Measurements from ENCODE around the gene GFOD2.
"Not testable (repeated sequence)": the region's sequence is repeated elsewhere in the genome, so short reads cannot be mapped to it uniquely, and the experiment has no call there.

Gene GFOD2

GRCh38 chr16:67761924-67762323, 42.8 kb upstream of the GFOD2 start:
- no peak for DNase-seq (ENCODE audit: low read depth)
- TF ChIP-seq CTCF (conservative IDR thresholded peaks at IDR 0.05; ENCODE audit: control insufficient read depth, insufficient read depth, low read depth, low read length), result no peak
- H3K4me3 ChIP-seq (ENCODE audit: control insufficient read depth, low read depth, low read length), result no peak overlapping the region

GRCh38 chr16:67760956-67761230, 41.8 kb upstream of the GFOD2 start:
- no peak for DNase-seq (ENCODE audit: low read depth)
- TF ChIP-seq CTCF (conservative IDR thresholded peaks at IDR 0.05; ENCODE audit: control insufficient read depth, insufficient read depth, low read depth, low read length), result no peak
- no peak overlapping the region for H3K4me3 ChIP-seq (ENCODE audit: control insufficient read depth, low read depth, low read length)

- DNase-seq (ENCODE audit: low read depth), result no peak
- no peak overlapping the region for H3K4me3 ChIP-seq (ENCODE audit: control insufficient read depth, low read depth, low read length)
- no peak for TF ChIP-seq CTCF (conservative IDR thresholded peaks at IDR 0.05; ENCODE audit: control insufficient read depth, insufficient read depth, low read depth, low read length)
These were observed 41.3 kb upstream of the GFOD2 start for GRCh38 chr16:67760206-67760955.

- no peak overlapping the region for H3K4me3 ChIP-seq (ENCODE audit: control insufficient read depth, low read depth, low read length)
- TF ChIP-seq CTCF (conservative IDR thresholded peaks at IDR 0.05; ENCODE audit: control insufficient read depth, insufficient read depth, low read depth, low read length), result no peak
- DNase-seq (ENCODE audit: low read depth), result no peak
These were observed 39.9 kb upstream of the GFOD2 start for GRCh38 chr16:67758966-67759365.

- no peak overlapping the region for H3K4me3 ChIP-seq (ENCODE audit: control insufficient read depth, low read depth, low read length)
- no peak for DNase-seq (ENCODE audit: low read depth)
- no peak for TF ChIP-seq CTCF (conservative IDR thresholded peaks at IDR 0.05; ENCODE audit: control insufficient read depth, insufficient read depth, low read depth, low read length)
These were observed 38.9 kb upstream of the GFOD2 start for GRCh38 chr16:67758006-67758405.

- no peak overlapping the region for H3K4me3 ChIP-seq (ENCODE audit: control insufficient read depth, low read depth, low read length)
- no peak for TF ChIP-seq CTCF (conservative IDR thresholded peaks at IDR 0.05; ENCODE audit: control insufficient read depth, insufficient read depth, low read depth, low read length)
- no peak for DNase-seq (ENCODE audit: low read depth)
These were observed 33.5 kb upstream of the GFOD2 start for GRCh38 chr16:67752641-67753040.

- DNase-seq (ENCODE audit: low read depth); H3K4me3 ChIP-seq (ENCODE audit: control insufficient read depth, low read depth, low read length): not testable (repeated sequence)
These were observed 32.2 kb upstream of the GFOD2 start for GRCh38 chr16:67751331-67751730.
